Activated effector memory CD4-positive, alpha-beta T cell treated with Interleukin-2 at 50 U/mL for 16 hours (primary cell): ENCODE data around the gene ETFB.
"Not testable (repeated sequence)": the region's sequence is repeated elsewhere in the genome, so short reads cannot be mapped to it uniquely, and the experiment has no call there.

ENCODE experiments used
- DNase-seq: peaks from one replicate; pipeline ENCODE4 v3.0.0-alpha.2; 2020

ETFB gene

GRCh38 chr19:51365965-51366388 lies at the start of gene ETFB:
Gene ETFB (minus strand): TSS chr19:51366388. CDS start chr19:51366326, 62 bp downstream.
- no peak for DNase-seq

GRCh38 chr19:51415187-51415586 lies 49.0 kb upstream of the ETFB start:
- DNase-seq: no peak

GRCh38 chr19:51410950-51411748 lies 45.0 kb upstream of the ETFB start:
- no peak for DNase-seq

- peak; percentile 9 for DNase-seq
Observed at GRCh38 chr19:51407511-51408131, 41.4 kb upstream of the ETFB start.

GRCh38 chr19:51402117-51402516 lies 35.9 kb upstream of the ETFB start:
- no peak for DNase-seq

GRCh38 chr19:51399936-51400335 lies 33.7 kb upstream of the ETFB start:
- not testable (repeated sequence) for DNase-seq

GRCh38 chr19:51399231-51399630 lies 33.0 kb upstream of the ETFB start:
- DNase-seq: no peak

- no peak for DNase-seq
Observed at GRCh38 chr19:51398096-51398704, 32.0 kb upstream of the ETFB start.

- not testable (repeated sequence) for DNase-seq
Observed at GRCh38 chr19:51397453-51397852, 31.3 kb upstream of the ETFB start.

- DNase-seq: no peak
Observed at GRCh38 chr19:51396175-51396574, 30.0 kb upstream of the ETFB start.

- peak; percentile 75 for DNase-seq
Observed at GRCh38 chr19:51394050-51394836, 28.1 kb upstream of the ETFB start.

GRCh38 chr19:51392701-51393100 lies 26.5 kb upstream of the ETFB start:
- no peak for DNase-seq

- no peak for DNase-seq
Observed at GRCh38 chr19:51391073-51391611, 25.0 kb upstream of the ETFB start.

- DNase-seq: no peak
Observed at GRCh38 chr19:51389143-51389542, 23.0 kb upstream of the ETFB start.

- no peak for DNase-seq
Observed at GRCh38 chr19:51387924-51388389, 21.8 kb upstream of the ETFB start, which contains the start of gene LIM2. Gene LIM2 (minus strand): TSS chr19:51387974. CDS start chr19:51387443, 531 bp downstream.

- no peak for DNase-seq
Observed at GRCh38 chr19:51386882-51387520, 20.8 kb upstream of the ETFB start.

GRCh38 chr19:51382004-51382403 lies 15.8 kb upstream of the ETFB start:
- DNase-seq: no peak

GRCh38 chr19:51380379-51380778 lies 14.2 kb upstream of the ETFB start:
- DNase-seq: no peak

GRCh38 chr19:51377422-51377821 lies 11.2 kb upstream of the ETFB start:
- no peak for DNase-seq

- DNase-seq: no peak
Observed at GRCh38 chr19:51375504-51376221, 9.5 kb upstream of the ETFB start.
